Osteoblast (primary cell): ENCODE results near the gene ADCK1. TPM values are rescaled to one million over a fixed set of nuclear protein-coding genes. Genes with fewer than 3 reads are reported as not detected.
A peak's percentile ranks its signal among the peaks of the same experiment; 100 is the strongest.

Experiments
- DNase-seq: peaks from one replicate; pipeline ENCODE4 v3.0.0; 2011; ENCODE audit warnings: low spot score, mixed read lengths; ENCODE audit not compliant: insufficient read length; ENCODE audit errors: missing footprints
- H2AFZ ChIP-seq: 2 replicates; pipeline ENCODE4 v1.6.0; 2011; ENCODE audit warnings: mild to moderate bottlenecking, low read length
- H3K27ac ChIP-seq: 2 replicates; pipeline ENCODE4 v1.5.1; 2011; ENCODE audit warnings: mild to moderate bottlenecking, low read depth, low read length, moderate library complexity
- H3K27me3 ChIP-seq: 2 replicates; pipeline ENCODE4 v1.6.0; 2012; ENCODE audit warnings: mild to moderate bottlenecking, control low read depth, inconsistent platforms, low read length, moderate library complexity; ENCODE audit not compliant: insufficient read depth
- H3K36me3 ChIP-seq: 2 replicates; pipeline ENCODE4 v1.5.1; 2011; ENCODE audit warnings: mild to moderate bottlenecking, low read length, control low read depth, moderate library complexity; ENCODE audit not compliant: insufficient read depth
- H3K4me1 ChIP-seq: 2 replicates; pipeline ENCODE4 v1.5.1; 2011; ENCODE audit warnings: mild to moderate bottlenecking, low read length, control low read depth, moderate library complexity; ENCODE audit not compliant: insufficient read depth
- H3K4me2 ChIP-seq: 2 replicates; pipeline ENCODE4 v1.6.0; 2011; ENCODE audit warnings: mild to moderate bottlenecking, low read length; ENCODE audit not compliant: insufficient read depth
- H3K4me3 ChIP-seq: fragments of 200-600 bp; sonication (generic); 3 replicates; pipeline ENCODE4 v1.5.1; 2012; ENCODE audit warnings: mild to moderate bottlenecking, low read length, inconsistent platforms; ENCODE audit not compliant: insufficient read depth
- H3K79me2 ChIP-seq: 2 replicates; pipeline ENCODE4 v1.6.0; 2012; ENCODE audit warnings: mild to moderate bottlenecking, low read length, control low read depth, inconsistent platforms; ENCODE audit not compliant: insufficient read depth
- H3K9me3 ChIP-seq: 2 replicates; pipeline ENCODE4 v1.5.1; 2011; ENCODE audit warnings: low read depth, low read length, control low read depth
- H4K20me1 ChIP-seq: 2 replicates; pipeline ENCODE4 v1.6.0; 2012; ENCODE audit warnings: mild to moderate bottlenecking, low read length, control low read depth; ENCODE audit not compliant: insufficient read depth
- CTCF ChIP-seq: IDR thresholded peaks from 2 replicates; pipeline ENCODE4 v1.5.1; 2011; ENCODE audit warnings: mild to moderate bottlenecking, low read depth, low read length, moderate library complexity; ENCODE audit errors: extremely low read depth
- total RNA-seq: library from RNA; depleted of rRNA; stranded (reverse); fragments of >200 nt; gene quantifications from 2 replicates; pipeline ENCODE4 v1.2.3, GENCODE V29; 2012

ADCK1 gene
- total RNA-seq, 1 donor: 9.0 TPM

- Histone ChIP-seq H3K9me3 (no peaks in the 10 kb centered on the region), H2AFZ (no peak overlapping the region), H3K4me2 (no peak overlapping the region), H3K27ac (no peak overlapping the region), H3K27me3 (no peaks in the 10 kb centered on the region), H4K20me1 (peaks cover 7% of the 10 kb centered on the region), H3K36me3 (no peaks in the 10 kb centered on the region), H3K79me2 (no peaks in the 10 kb centered on the region), H3K4me3 (no peak overlapping the region), H3K4me1 (no peaks in the 10 kb centered on the region)
- DNase-seq: no peak
- TF ChIP-seq CTCF: no peak
Observed at GRCh38 chr14:77859934-77860570, 60.1 kb downstream of the ADCK1 start.

- no peaks in the 10 kb centered on the region for H3K4me1 ChIP-seq
- no peak overlapping the region for H2AFZ ChIP-seq
- peaks cover 7% of the 10 kb centered on the region for H4K20me1 ChIP-seq
- H3K4me2 ChIP-seq: no peak overlapping the region
- DNase-seq: no peak
- no peaks in the 10 kb centered on the region for H3K27me3 ChIP-seq
- H3K4me3 ChIP-seq: no peak overlapping the region
- TF ChIP-seq CTCF: no peak
- no peaks in the 10 kb centered on the region for H3K79me2 ChIP-seq
- no peaks in the 10 kb centered on the region for H3K36me3 ChIP-seq
- no peak overlapping the region for H3K27ac ChIP-seq
- no peaks in the 10 kb centered on the region for H3K9me3 ChIP-seq
Observed at GRCh38 chr14:77861201-77861600, 61.3 kb downstream of the ADCK1 start.

- no peak overlapping the region for H3K4me3 ChIP-seq
- no peaks in the 10 kb centered on the region for H3K9me3 ChIP-seq
- peak; percentile 96 for TF ChIP-seq CTCF
- peaks cover 7% of the 10 kb centered on the region for H4K20me1 ChIP-seq
- no peaks in the 10 kb centered on the region for H3K36me3 ChIP-seq
- no peaks in the 10 kb centered on the region for H3K27me3 ChIP-seq
- peak; percentile 82 for DNase-seq
- no peak overlapping the region for H3K4me2 ChIP-seq
- no peaks in the 10 kb centered on the region for H3K79me2 ChIP-seq
- no peaks in the 10 kb centered on the region for H3K4me1 ChIP-seq
- H2AFZ ChIP-seq: no peak overlapping the region
- H3K27ac ChIP-seq: no peak overlapping the region
Observed at GRCh38 chr14:77862154-77862786, 62.4 kb downstream of the ADCK1 start.

- H3K4me2 ChIP-seq: no peak overlapping the region
- H3K9me3 ChIP-seq: no peaks in the 10 kb centered on the region
- no peak overlapping the region for H2AFZ ChIP-seq
- no peak for DNase-seq
- no peak overlapping the region for H3K27ac ChIP-seq
- H4K20me1 ChIP-seq: peaks cover 7% of the 10 kb centered on the region
- H3K4me1 ChIP-seq: no peaks in the 10 kb centered on the region
- no peaks in the 10 kb centered on the region for H3K79me2 ChIP-seq
- no peaks in the 10 kb centered on the region for H3K36me3 ChIP-seq
- TF ChIP-seq CTCF: no peak
- no peak overlapping the region for H3K4me3 ChIP-seq
- H3K27me3 ChIP-seq: no peaks in the 10 kb centered on the region
Observed at GRCh38 chr14:77864085-77864484, 64.2 kb downstream of the ADCK1 start.
